ENCODE data around the gene UCP3.

The UCP3 gene, protein sequence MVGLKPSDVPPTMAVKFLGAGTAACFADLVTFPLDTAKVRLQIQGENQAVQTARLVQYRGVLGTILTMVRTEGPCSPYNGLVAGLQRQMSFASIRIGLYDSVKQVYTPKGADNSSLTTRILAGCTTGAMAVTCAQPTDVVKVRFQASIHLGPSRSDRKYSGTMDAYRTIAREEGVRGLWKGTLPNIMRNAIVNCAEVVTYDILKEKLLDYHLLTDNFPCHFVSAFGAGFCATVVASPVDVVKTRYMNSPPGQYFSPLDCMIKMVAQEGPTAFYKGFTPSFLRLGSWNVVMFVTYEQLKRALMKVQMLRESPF

DNA sequence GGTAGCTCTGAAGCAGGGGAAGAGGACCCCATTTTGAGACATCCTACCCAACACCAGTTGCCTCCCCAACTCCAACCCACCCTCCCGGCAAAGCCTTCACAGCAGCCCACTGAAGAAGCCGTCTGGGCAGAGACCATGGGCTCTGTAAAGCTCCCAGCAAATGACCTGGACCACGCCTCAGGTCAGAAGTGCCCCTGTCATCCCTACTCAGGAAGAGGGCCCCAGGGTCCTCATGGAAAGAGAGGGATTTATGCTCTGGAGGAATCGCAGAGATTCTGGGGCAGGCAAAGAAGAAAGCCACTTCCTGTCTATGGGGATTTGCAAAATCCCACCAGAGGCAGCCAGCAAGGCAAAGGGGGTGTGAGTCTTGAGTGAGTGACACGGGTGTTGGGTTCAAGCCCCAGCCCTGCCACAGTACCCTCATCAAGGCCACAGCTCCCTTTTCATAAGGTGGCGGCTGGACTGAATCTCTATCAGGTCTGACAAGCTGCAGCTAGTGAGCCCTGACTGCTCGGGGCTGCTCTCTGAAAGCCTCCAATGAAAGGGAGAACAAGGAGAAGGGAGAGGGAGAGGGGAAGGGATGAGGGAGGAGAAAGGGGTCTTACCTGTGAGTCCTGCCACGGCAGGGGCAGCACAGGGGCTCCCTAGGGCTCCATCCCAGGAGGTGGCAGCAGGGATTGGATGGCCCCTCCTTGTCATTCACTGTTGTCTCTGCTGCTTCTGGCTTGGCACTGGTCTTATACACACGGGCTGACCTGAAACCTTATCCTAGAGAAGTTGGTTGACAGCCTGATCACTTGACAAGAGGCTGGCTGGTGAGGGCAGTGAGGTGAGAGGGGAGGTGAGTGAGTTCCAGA lies at the start of gene UCP3:
Gene UCP3, minus strand, starts transcription at position 713 of the 857 bp plus-strand sequence. CDS start 2,043 bp downstream, outside the sequence.
- DNase-seq (ENCODE audit: low spot score): no peak

- peak; percentile 24 for DNase-seq (ENCODE audit: low spot score)
Measured at GRCh38 chr11:74057249-74058151, 48.6 kb upstream of the UCP3 start.

GRCh38 chr11:74055938-74056337 lies 47.1 kb upstream of the UCP3 start:
- DNase-seq (ENCODE audit: low spot score): peak; percentile 60

DNA sequence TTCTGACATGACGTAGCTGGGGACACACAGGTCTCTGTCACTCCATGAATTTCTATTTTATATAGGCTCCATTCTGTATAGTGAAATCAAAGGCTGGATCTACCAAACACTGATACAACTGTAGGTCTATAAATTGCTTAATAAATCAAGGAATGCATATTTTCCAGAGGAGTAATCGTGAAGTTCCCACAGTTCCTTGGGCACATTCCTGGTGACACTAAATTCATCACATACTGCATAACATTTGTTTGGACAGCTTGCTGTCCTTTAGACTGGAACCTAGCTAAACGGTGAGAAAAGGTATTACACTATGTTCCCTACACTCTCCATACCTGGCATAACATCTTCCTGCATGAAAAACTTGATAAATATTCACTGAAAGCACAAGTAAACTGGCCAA lies 41.6 kb upstream of the UCP3 start:
- peak; percentile 6 for DNase-seq (ENCODE audit: low spot score)

DNA sequence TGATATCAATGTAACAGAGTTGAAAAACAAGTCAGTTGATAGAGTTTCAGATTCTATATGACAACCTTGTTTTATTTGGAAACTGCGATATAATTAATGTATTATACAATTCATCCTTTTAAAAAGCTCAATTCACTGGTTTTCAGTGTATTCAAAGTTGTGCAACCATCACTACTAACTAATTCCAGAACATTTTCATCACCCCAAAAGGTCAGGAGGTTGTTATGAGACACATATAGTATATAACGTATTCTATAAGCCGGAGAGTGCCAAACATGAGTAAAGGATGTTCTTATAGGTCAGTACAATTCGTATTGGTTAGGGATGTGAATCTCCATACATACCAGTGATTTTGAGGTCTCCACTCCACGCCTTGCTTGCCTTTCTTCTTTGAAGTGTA lies 40.1 kb upstream of the UCP3 start:
- DNase-seq (ENCODE audit: low spot score): no peak

GRCh38 chr11:74044538-74044937 lies 35.7 kb upstream of the UCP3 start:
- no peak for DNase-seq (ENCODE audit: low spot score)

DNA sequence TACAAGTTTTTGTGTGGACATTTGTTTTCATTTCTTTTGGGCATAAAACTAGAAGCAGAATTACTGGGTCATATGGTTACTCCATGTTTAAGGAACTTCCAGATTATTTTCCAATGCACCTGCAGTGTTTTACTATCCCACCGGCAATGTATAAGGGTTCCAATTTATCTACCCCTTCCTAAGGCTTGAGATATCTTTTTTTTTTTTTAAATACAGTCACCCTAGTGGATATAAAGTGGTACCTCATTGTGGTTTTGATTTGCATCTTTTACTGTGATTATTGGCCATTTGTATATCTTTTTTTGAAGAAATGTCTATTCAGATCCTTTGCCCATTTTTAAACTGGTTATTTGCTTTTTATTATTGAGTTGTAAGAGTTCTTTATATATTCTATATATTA lies 34.6 kb upstream of the UCP3 start:
- DNase-seq (ENCODE audit: low spot score): no peak

- no peak for DNase-seq (ENCODE audit: low spot score)
Measured at GRCh38 chr11:74037309-74037708, 28.4 kb upstream of the UCP3 start.

DNA sequence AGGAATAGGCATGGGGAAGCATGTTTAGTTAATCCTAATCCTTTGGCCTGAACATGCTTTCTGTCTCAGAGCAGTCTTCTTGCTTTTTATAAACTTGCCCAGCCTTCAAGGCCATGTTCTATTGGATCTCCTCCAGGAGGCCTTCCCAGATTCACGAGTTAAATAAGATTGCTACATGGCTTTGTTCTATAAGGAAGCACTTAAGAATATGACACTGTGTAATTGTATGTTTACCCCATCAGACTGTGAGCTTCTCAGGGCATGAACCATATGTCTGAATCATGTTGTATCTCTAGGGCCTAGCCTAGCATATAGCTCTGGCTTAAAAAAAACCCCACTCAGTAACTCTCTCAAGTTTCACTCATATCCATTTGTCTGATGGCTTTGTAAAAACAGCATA lies 26.4 kb upstream of the UCP3 start:
- DNase-seq (ENCODE audit: low spot score): no peak

- no peak for DNase-seq (ENCODE audit: low spot score)
Measured at GRCh38 chr11:74033046-74033445, 24.2 kb upstream of the UCP3 start.

- DNase-seq (ENCODE audit: low spot score): no peak
Measured at GRCh38 chr11:74030723-74031676, 22.1 kb upstream of the UCP3 start.

DNA sequence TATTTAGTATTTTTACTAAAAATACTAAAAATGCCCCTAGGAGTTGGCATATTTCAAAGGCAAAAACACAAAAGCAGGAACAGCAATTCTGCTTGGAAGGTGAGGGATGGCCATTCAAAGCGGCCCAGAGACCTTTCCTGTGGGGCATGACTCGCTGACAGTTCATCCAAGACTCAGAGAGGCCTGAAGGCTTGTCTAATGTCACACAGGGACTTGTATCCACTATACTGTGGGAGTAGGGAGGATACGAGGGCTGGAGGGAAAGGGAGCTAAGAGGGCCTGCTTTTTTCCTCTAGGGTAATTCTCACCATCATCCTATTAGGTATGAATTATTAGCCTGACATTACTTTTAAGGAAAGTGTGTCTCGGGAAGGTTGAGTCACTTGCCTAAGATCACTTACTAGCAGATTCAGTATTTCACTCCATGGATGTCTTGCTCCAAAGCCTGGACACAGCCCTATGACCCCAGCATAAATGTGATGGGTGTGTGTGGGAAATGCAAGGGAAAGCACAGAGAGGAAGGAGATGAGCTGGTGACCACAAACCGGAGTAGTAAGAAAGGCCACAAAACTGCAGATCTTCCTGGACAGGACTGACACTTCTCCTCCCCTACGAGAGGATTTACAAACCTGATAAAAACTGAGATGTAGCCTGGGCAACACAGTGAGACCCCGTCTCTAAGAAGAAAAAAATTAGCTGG lies 16.7 kb upstream of the UCP3 start:
- peak; percentile 23 for DNase-seq (ENCODE audit: low spot score)

GRCh38 chr11:74024261-74025029 lies 15.6 kb upstream of the UCP3 start:
- DNase-seq (ENCODE audit: low spot score): peak; percentile 81

DNA sequence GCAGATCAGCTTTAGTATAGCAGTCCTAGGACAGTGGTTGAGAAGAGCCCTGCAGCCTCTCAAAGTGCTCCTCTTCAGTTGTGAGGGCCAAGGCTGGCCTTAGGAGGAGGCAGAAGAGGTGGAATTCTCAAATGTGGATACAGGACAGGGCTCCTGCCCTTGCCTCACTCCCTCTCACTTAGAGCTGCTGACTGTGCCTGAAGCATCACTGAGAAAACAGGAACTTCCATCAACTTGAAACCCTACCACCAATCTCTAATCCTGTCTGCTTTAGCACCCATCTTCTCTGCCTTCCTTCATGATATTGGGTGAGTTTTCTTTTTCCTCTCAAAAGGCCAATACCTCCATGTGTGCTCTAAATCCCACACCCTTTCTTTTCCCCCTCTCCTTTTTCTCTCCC lies 14.4 kb upstream of the UCP3 start:
- DNase-seq (ENCODE audit: low spot score): no peak

- no peak for DNase-seq (ENCODE audit: low spot score)
Measured at GRCh38 chr11:74022546-74022945, 13.7 kb upstream of the UCP3 start.

DNA sequence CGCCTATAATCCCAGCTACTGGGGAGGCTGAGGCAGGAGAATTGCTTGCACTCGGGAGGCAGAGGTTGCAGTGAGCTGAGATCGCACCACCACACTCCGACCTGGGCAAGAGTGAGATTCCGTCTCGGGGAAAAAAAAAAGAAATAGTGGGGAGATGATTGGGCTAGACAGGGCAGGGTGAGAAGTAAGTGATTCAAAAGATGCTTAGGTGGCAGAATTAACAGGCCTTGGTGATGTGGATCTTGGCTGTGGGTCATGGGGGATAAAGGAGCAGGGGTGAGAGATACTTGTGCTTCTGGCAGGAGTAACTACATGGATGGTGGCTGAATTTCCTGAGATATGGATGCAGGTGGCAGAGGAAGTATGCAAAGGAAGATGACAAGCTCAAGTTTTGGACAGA lies 13.1 kb upstream of the UCP3 start:
- DNase-seq (ENCODE audit: low spot score): no peak

GRCh38 chr11:74020539-74020938 lies 11.7 kb upstream of the UCP3 start:
- no peak for DNase-seq (ENCODE audit: low spot score)

GRCh38 chr11:74019860-74020259 lies 11.0 kb upstream of the UCP3 start:
- DNase-seq (ENCODE audit: low spot score): no peak

- no peak for DNase-seq (ENCODE audit: low spot score)
Measured at GRCh38 chr11:74019104-74019738, 10.3 kb upstream of the UCP3 start.
